OCI-LY7 (cell line): ENCODE measurements around the gene TGM3. TPM values are rescaled to one million over a fixed set of nuclear protein-coding genes. Genes with fewer than 3 reads are reported as not detected.

ENCODE experiments used
- BruUV-seq: library from RNA; stranded (reverse); fragments of 400-500 nt; replicated peaks from 2 replicates; lab custom pipeline; 2021; lab: Mats Ljungman, UMichigan
- CTCF ChIA-PET: fragments of 300-600 bp; sonication (Branson Sonifier 250); formaldehyde crosslinking; loops from one replicate; lab custom pipeline; 2022; ENCODE audit warnings: antibody characterized with exemption; ENCODE audit not compliant: unreplicated experiment; lab: Charles Lee
- POLR2A ChIA-PET: fragments of 300-600 bp; sonication (Branson Sonifier 250); formaldehyde crosslinking; loops from one replicate; lab custom pipeline; 2022; ENCODE audit warnings: antibody characterized with exemption; lab: Charles Lee
- DNase-seq: peaks from one replicate; pipeline ENCODE4 v3.0.0-alpha.2; 2015; ENCODE audit warnings: low spot score
- H2AFZ ChIP-seq: fragments of 200-600 bp; sonication (generic), shearing (Covaris generic); 2 replicates; pipeline ENCODE4 v1.6.1; 2014; ENCODE audit warnings: mild to moderate bottlenecking, antibody characterized with exemption, low read length, moderate library complexity
- H3K27ac ChIP-seq: fragments of 200-600 bp; sonication (generic); 2 replicates; pipeline ENCODE4 v1.5.1; 2014; ENCODE audit warnings: mixed run types, low read depth, mild to moderate bottlenecking, moderate library complexity, low read length, inconsistent platforms; ENCODE audit not compliant: poor library complexity, severe bottlenecking
- H3K36me3 ChIP-seq: fragments of 200-600 bp; sonication (generic); 2 replicates; pipeline ENCODE4 v1.6.1; 2014; ENCODE audit warnings: mild to moderate bottlenecking, antibody characterized with exemption, low read length, moderate library complexity, mixed read lengths; ENCODE audit not compliant: insufficient read depth
- H3K4me1 ChIP-seq: fragments of 200-600 bp; sonication (generic); 2 replicates; pipeline ENCODE4 v1.5.1; 2014; ENCODE audit warnings: mild to moderate bottlenecking, low read length; ENCODE audit not compliant: insufficient read depth, poor library complexity, severe bottlenecking
- H3K4me2 ChIP-seq: fragments of 200-600 bp; sonication (generic); 2 replicates; pipeline ENCODE4 v1.6.1; 2014; ENCODE audit warnings: mild to moderate bottlenecking, low read length
- H3K4me3 ChIP-seq: fragments of 200-600 bp; sonication (generic); 2 replicates; pipeline ENCODE4 v1.5.1; 2014; ENCODE audit warnings: mild to moderate bottlenecking, low read depth, low read length; ENCODE audit not compliant: poor library complexity, severe bottlenecking
- H3K79me2 ChIP-seq: fragments of 200-600 bp; sonication (generic); 2 replicates; pipeline ENCODE4 v1.6.1; 2016; ENCODE audit warnings: low read depth, mild to moderate bottlenecking, low read length, moderate library complexity, mixed read lengths; ENCODE audit not compliant: insufficient read depth
- H3K9me2 ChIP-seq: fragments of 200-600 bp; sonication (generic); 2 replicates; pipeline ENCODE4 v1.6.1; 2016; ENCODE audit warnings: mild to moderate bottlenecking, low read length, mixed read lengths; ENCODE audit not compliant: insufficient read depth
- H3K9me3 ChIP-seq: fragments of 200-600 bp; sonication (generic); 2 replicates; pipeline ENCODE4 v1.6.1; 2014; ENCODE audit warnings: mild to moderate bottlenecking, mixed run types, low read length, mixed read lengths
- H4K20me1 ChIP-seq: fragments of 200-600 bp; sonication (generic); 2 replicates; pipeline ENCODE4 v1.6.1; 2014; ENCODE audit warnings: mild to moderate bottlenecking, antibody characterized with exemption, low read length, moderate library complexity, mixed read lengths; ENCODE audit not compliant: insufficient read depth
- EZH2phosphoT487 ChIP-seq: fragments of 200-600 bp; sonication (generic); IDR thresholded peaks from 2 replicates; pipeline ENCODE4 v1.6.1; 2018; ENCODE audit warnings: low read depth, borderline replicate concordance, mild to moderate bottlenecking, mixed run types, antibody characterized with exemption, low read length, moderate library complexity, mixed read lengths
- intact Hi-C: fragments of 100-400 bp; cut with micrococcal nuclease; formaldehyde crosslinking; loops from one replicate; pipeline ENCODE4 v1.10.0; 2022; ENCODE audit not compliant: unreplicated experiment
- total RNA-seq, 2 experiments: library from RNA; depleted of rRNA in 1 of 2; stranded (reverse); fragments of >200 nt in 1 of 2; shearing (Covaris generic) in 1 of 2; gene quantifications; 2 replicates each; pipeline ENCODE4 v1.2.3, GENCODE V29; 2014 to 2022
- TF ChIP-seq, protein P1 (sequence below): fragments of 200-600 bp; sonication (generic); conservative IDR thresholded peaks from 2 replicates; pipeline ENCODE4 v1.5.1; 2014; ENCODE audit warnings: mild to moderate bottlenecking, antibody characterized with exemption, low read length, moderate library complexity, mixed read lengths

The TGM3 gene
- total RNA-seq, 2 experiments from 2014 or later = not detected

DNA sequence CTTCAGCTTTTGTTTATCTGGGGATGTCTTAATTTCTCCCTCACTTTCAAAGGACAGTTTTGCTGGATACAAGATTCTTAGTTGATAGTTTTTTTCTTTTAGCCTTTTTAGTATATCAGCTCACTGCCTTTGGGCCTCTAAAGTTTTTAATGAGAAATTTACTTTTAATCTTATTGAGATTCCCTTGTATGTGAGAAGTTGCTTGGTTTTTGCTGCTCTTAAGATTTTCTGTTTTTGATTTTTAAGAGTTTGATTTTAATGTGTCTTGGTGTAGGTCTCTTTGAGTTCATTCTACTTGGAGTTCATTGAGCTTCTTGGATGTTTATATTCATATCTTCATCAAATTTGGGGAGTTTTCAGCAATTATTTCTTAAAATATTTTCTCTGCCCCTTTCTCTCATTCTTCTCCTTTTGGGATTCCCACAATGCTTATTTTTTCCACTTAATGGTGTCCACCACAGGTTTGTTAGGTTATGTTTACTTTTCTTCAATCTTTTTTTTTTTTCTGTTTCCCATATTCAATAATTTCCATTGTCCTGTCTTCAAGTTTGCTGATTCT, 65.3 kb downstream of the TGM3 start:
- H3K9me2 ChIP-seq = no peaks in the 10 kb centered on the region
- intact Hi-C loops = no loop called here
- TF ChIP-seq, protein P1, sequence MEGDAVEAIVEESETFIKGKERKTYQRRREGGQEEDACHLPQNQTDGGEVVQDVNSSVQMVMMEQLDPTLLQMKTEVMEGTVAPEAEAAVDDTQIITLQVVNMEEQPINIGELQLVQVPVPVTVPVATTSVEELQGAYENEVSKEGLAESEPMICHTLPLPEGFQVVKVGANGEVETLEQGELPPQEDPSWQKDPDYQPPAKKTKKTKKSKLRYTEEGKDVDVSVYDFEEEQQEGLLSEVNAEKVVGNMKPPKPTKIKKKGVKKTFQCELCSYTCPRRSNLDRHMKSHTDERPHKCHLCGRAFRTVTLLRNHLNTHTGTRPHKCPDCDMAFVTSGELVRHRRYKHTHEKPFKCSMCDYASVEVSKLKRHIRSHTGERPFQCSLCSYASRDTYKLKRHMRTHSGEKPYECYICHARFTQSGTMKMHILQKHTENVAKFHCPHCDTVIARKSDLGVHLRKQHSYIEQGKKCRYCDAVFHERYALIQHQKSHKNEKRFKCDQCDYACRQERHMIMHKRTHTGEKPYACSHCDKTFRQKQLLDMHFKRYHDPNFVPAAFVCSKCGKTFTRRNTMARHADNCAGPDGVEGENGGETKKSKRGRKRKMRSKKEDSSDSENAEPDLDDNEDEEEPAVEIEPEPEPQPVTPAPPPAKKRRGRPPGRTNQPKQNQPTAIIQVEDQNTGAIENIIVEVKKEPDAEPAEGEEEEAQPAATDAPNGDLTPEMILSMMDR = no peak
- no peak for TF ChIP-seq EZH2phosphoT487
- no peak overlapping the region for H2AFZ ChIP-seq
- no peaks in the 10 kb centered on the region for H4K20me1 ChIP-seq
- no peak overlapping the region for H3K4me3 ChIP-seq
- no peaks in the 10 kb centered on the region for H3K4me1 ChIP-seq
- H3K9me3 ChIP-seq = no peaks in the 10 kb centered on the region
- H3K36me3 ChIP-seq = no peaks in the 10 kb centered on the region
- no TSS peak for BruUV-seq
- H3K4me2 ChIP-seq = no peak overlapping the region
- ChIA-PET POLR2A (interaction anchor here (0.9 kb wide), 1 partner anchor 9 kb away, joined by 3 read pairs; no protein-coding TSS in a partner anchor), CTCF (no interaction called here)
- H3K79me2 ChIP-seq = no peaks in the 10 kb centered on the region
- no peak for DNase-seq
- no peak overlapping the region for H3K27ac ChIP-seq

DNA sequence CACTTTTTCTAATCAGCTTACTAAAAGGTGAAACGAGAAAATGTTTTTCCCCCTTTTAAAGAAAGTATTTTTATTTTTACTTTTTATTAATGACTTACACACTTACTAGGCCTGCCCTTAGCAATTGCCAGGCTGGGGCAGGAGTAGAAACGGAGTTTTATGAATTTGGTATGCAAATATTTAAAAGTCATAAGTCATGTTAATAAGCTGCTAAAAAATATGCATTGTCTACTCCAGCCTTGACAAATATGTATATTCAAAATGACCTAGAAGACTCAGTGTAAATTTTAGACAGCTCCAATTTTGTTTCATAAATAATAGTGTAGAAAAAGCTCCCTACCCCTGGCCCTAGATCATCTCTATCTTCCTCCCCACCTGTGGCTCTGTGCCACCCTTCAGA, 67.4 kb downstream of the TGM3 start:
- TF ChIP-seq EZH2phosphoT487 = no peak
- TF ChIP-seq, protein P1 = no peak
- no peaks in the 10 kb centered on the region for H3K4me1 ChIP-seq
- H2AFZ ChIP-seq = no peak overlapping the region
- H3K4me2 ChIP-seq = no peak overlapping the region
- H4K20me1 ChIP-seq = no peaks in the 10 kb centered on the region
- no peaks in the 10 kb centered on the region for H3K79me2 ChIP-seq
- no peak overlapping the region for H3K27ac ChIP-seq
- H3K4me3 ChIP-seq = no peak overlapping the region
- no peaks in the 10 kb centered on the region for H3K9me3 ChIP-seq
- H3K9me2 ChIP-seq = no peaks in the 10 kb centered on the region
- BruUV-seq = no TSS peak
- CTCF ChIA-PET = no interaction called here
- no peaks in the 10 kb centered on the region for H3K36me3 ChIP-seq
- POLR2A ChIA-PET = no interaction called here
- intact Hi-C loops = no loop called here
- DNase-seq = no peak

DNA sequence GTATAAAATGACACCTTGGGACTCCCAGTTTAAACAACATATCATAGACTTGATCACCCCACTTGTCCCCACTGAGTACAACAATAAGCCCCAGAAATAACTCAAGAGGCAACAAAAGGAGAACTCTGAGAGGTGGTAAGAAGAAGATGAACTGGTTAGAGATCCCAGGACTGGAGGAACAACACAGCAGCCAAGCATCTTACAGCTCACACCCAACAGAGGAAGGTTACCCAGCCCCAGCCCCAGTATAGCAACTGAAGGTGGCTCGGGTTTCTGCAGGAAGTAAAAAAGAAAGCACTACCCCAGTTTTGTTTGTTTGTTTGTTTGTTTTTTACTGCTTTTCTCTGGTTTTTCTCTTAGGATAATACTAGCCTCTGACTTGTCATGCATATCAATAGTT, 67.8 kb downstream of the TGM3 start:
- H3K4me3 ChIP-seq = no peak overlapping the region
- intact Hi-C loops = no loop called here
- no peaks in the 10 kb centered on the region for H3K9me2 ChIP-seq
- no TSS peak for BruUV-seq
- H3K36me3 ChIP-seq = no peaks in the 10 kb centered on the region
- DNase-seq = no peak
- H3K4me1 ChIP-seq = no peaks in the 10 kb centered on the region
- ChIA-PET POLR2A (no interaction called here), CTCF (no interaction called here)
- no peak for TF ChIP-seq EZH2phosphoT487
- TF ChIP-seq, protein P1 = no peak
- H3K9me3 ChIP-seq = no peaks in the 10 kb centered on the region
- no peaks in the 10 kb centered on the region for H3K79me2 ChIP-seq
- no peaks in the 10 kb centered on the region for H4K20me1 ChIP-seq
- H3K27ac ChIP-seq = no peak overlapping the region
- no peak overlapping the region for H3K4me2 ChIP-seq
- no peak overlapping the region for H2AFZ ChIP-seq
